Measurements from ENCODE around the gene KCTD5.
"Not testable (repeated sequence)": the region's sequence is repeated elsewhere in the genome, so short reads cannot be mapped to it uniquely, and the experiment has no call there.

Gene KCTD5

GRCh38 chr16:2682209-2683021 is at the start of gene KCTD5:
Gene KCTD5 (plus strand): TSS chr16:2682523. CDS start chr16:2682549, 26 bp downstream.
- peak; percentile 96 for DNase-seq

- not testable (repeated sequence) for DNase-seq
Measured at GRCh38 chr16:2639071-2639721, 43.1 kb upstream of the KCTD5 start.

GRCh38 chr16:2639722-2640072 is 42.6 kb upstream of the KCTD5 start:
- DNase-seq, result not testable (repeated sequence)

GRCh38 chr16:2642561-2642960 is 39.8 kb upstream of the KCTD5 start:
- DNase-seq, result not testable (repeated sequence)

GRCh38 chr16:2644754-2645453 is 37.4 kb upstream of the KCTD5 start:
- DNase-seq, result not testable (repeated sequence)

GRCh38 chr16:2651268-2651871 is 31.0 kb upstream of the KCTD5 start:
- DNase-seq, result not testable (repeated sequence)

- not testable (repeated sequence) for DNase-seq
Measured at GRCh38 chr16:2653915-2654314, 28.4 kb upstream of the KCTD5 start.

GRCh38 chr16:2654949-2655348 is 27.4 kb upstream of the KCTD5 start:
- not testable (repeated sequence) for DNase-seq

- DNase-seq, result no peak
Measured at GRCh38 chr16:2656985-2657384, 25.3 kb upstream of the KCTD5 start.

GRCh38 chr16:2657803-2658202 is 24.5 kb upstream of the KCTD5 start:
- DNase-seq, result not testable (repeated sequence)

- not testable (repeated sequence) for DNase-seq
Measured at GRCh38 chr16:2659560-2659959, 22.8 kb upstream of the KCTD5 start.

- DNase-seq, result not testable (repeated sequence)
Measured at GRCh38 chr16:2660014-2660662, 22.2 kb upstream of the KCTD5 start.

GRCh38 chr16:2660755-2661373 is 21.5 kb upstream of the KCTD5 start:
- DNase-seq, result not testable (repeated sequence)

GRCh38 chr16:2663553-2664546 is 18.5 kb upstream of the KCTD5 start:
- DNase-seq, result peak; percentile 87

- DNase-seq, result no peak
Measured at GRCh38 chr16:2664574-2664982, 17.7 kb upstream of the KCTD5 start.

GRCh38 chr16:2666671-2667070 is 15.7 kb upstream of the KCTD5 start:
- DNase-seq, result not testable (repeated sequence)

GRCh38 chr16:2669587-2669986 is 12.7 kb upstream of the KCTD5 start:
- DNase-seq, result not testable (repeated sequence)

- peak; percentile 32 for DNase-seq
Measured at GRCh38 chr16:2670017-2670416, 12.3 kb upstream of the KCTD5 start.

- DNase-seq, result not testable (repeated sequence)
Measured at GRCh38 chr16:2671193-2671592, 11.1 kb upstream of the KCTD5 start.

- DNase-seq, result no peak
Measured at GRCh38 chr16:2671741-2672140, 10.6 kb upstream of the KCTD5 start.

Measured in HCEC 1CT (cell line).